Measurements from ENCODE around the gene CREM. TPM values are rescaled to one million over a fixed set of nuclear protein-coding genes. Genes with fewer than 3 reads are reported as not detected.

Gene CREM
- total RNA-seq, 1 donor, result 16.6 TPM

DNA sequence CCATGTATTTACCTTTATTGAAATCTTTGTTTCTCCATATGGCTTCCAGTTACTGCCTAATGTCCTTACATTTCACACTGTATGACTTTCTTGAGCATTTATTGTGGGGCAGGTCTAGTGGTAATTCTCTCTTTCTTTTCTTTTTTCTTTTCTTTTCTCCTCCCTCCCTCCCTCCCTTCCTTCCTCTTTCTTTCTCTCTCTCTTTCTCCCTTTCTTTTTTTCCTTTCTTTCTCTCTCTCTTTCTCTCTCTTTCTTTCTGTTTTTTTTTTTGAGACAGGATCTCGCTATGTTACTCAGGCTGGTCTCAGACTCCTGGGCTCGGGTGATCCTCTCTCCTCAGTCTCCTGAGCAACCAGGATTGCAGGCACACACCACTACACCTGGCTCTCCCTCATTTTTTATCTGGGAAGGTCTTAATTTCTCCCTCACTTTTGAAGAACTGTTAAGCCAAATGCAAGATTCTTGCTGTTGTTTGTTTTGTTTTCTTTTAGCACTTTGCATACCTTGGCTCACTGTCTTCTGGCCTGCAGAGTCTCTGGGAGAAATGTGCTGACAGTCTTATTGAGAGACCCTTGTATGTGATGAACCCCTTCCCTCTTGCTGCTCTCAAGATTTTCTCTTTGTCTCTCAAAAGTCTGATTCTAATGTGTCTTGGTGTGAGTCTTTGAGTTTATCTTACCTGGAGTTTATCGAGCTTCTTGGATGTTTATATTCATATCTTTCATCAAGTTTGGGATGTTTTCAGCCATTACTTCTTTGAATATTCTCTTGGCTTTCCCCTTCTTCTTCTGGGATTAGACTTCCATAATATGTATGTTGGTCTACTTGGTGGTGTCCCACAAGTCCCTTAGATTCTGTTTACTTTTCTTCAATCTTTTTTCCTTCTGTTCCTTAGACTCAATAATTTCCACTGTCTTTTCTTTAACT, 130.7 kb downstream of the CREM start:
- Histone ChIP-seq H2AFZ (ENCODE audit: low read length) (no peak overlapping the region), H3K4me3 (ENCODE audit: insufficient read depth, low read length) (no peak overlapping the region), H3K4me1 (ENCODE audit: insufficient read depth, low read length) (peaks cover 11% of the 10 kb centered on the region), H3K27ac (ENCODE audit: low read depth, low read length) (no peak overlapping the region), H3K79me2 (ENCODE audit: insufficient read depth, low read length) (no peaks in the 10 kb centered on the region), H4K20me1 (ENCODE audit: insufficient read depth, low read length) (no peaks in the 10 kb centered on the region), H3K36me3 (ENCODE audit: insufficient read depth, low read length) (no peaks in the 10 kb centered on the region), H3K9me3 (ENCODE audit: low read depth, low read length) (no peaks in the 10 kb centered on the region), H3K4me2 (ENCODE audit: insufficient read depth, low read length) (no peak overlapping the region), H3K27me3 (ENCODE audit: insufficient read depth, low read length) (no peaks in the 10 kb centered on the region)
- DNase-seq (ENCODE audit: insufficient read length, low spot score, missing footprints), result no peak
- TF ChIP-seq, protein P1, sequence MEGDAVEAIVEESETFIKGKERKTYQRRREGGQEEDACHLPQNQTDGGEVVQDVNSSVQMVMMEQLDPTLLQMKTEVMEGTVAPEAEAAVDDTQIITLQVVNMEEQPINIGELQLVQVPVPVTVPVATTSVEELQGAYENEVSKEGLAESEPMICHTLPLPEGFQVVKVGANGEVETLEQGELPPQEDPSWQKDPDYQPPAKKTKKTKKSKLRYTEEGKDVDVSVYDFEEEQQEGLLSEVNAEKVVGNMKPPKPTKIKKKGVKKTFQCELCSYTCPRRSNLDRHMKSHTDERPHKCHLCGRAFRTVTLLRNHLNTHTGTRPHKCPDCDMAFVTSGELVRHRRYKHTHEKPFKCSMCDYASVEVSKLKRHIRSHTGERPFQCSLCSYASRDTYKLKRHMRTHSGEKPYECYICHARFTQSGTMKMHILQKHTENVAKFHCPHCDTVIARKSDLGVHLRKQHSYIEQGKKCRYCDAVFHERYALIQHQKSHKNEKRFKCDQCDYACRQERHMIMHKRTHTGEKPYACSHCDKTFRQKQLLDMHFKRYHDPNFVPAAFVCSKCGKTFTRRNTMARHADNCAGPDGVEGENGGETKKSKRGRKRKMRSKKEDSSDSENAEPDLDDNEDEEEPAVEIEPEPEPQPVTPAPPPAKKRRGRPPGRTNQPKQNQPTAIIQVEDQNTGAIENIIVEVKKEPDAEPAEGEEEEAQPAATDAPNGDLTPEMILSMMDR (IDR thresholded peaks at IDR 0.05; ENCODE audit: extremely low read depth, low read depth, low read length), result no peak

DNA sequence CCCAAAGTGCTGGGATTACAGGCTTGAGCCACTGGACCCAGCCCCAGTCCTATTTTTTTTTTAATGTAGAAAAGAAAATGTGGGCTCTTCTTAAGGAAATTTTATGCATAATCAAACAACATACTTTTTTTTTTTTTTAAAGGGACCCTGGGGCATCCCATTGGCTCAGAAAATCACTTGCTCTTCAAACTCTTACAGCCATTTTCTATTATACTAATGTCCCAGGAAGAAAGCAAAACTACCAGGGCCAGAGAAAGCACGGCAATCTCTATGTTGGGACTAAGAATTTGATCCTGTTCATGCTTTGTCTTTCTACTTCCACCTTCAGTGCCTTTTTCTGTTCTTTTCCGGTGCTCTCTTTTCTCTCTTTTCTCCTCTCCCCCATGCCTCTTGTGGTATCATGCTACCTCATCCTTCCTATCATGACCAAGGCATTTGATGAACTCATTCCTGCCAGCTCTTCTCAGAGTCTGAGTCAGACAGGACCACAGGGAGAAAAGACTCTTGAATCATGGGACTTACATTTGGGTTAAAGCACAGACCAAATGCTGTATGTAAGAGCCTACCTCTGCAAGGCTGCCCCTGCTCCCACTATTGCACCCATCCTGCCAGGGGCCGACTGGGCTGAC, 133.2 kb downstream of the CREM start:
- H3K4me3 ChIP-seq (ENCODE audit: insufficient read depth, low read length), result peak overlapping the region; percentile 46
- H2AFZ ChIP-seq (ENCODE audit: low read length), result peak overlapping the region; percentile 89
- peaks cover 11% of the 10 kb centered on the region for H3K4me1 ChIP-seq (ENCODE audit: insufficient read depth, low read length)
- TF ChIP-seq, protein P1 (IDR thresholded peaks at IDR 0.05; ENCODE audit: extremely low read depth, low read depth, low read length), result no peak
- H3K79me2 ChIP-seq (ENCODE audit: insufficient read depth, low read length), result no peaks in the 10 kb centered on the region
- peak overlapping the region; percentile 69 for H3K4me2 ChIP-seq (ENCODE audit: insufficient read depth, low read length)
- no peaks in the 10 kb centered on the region for H3K9me3 ChIP-seq (ENCODE audit: low read depth, low read length)
- DNase-seq (ENCODE audit: insufficient read length, low spot score, missing footprints), result peak; percentile 92
- H4K20me1 ChIP-seq (ENCODE audit: insufficient read depth, low read length), result no peaks in the 10 kb centered on the region
- no peaks in the 10 kb centered on the region for H3K27me3 ChIP-seq (ENCODE audit: insufficient read depth, low read length)
- peak overlapping the region; percentile 82 for H3K27ac ChIP-seq (ENCODE audit: low read depth, low read length)
- no peaks in the 10 kb centered on the region for H3K36me3 ChIP-seq (ENCODE audit: insufficient read depth, low read length)

DNA sequence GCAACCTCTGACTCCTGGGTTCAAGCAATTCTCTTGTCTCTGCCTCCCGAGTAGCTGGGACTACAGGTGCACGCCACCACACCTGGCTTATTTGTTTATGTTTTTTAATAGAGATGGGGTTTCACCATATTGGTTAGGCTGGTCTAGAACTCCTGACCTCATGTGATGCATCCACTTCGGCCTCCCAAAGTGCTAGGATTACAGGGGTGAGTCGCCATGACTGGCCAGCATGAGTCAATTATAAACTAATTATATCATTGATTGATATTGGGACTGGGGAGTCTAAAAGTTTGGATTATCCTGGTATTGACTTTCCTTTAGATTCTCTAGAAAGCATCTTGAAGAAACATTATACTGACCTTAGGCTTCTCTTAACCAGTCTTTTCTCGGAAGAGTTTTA, 135.8 kb downstream of the CREM start:
- Histone ChIP-seq H3K4me3 (ENCODE audit: insufficient read depth, low read length) (no peak overlapping the region), H3K9me3 (ENCODE audit: low read depth, low read length) (no peaks in the 10 kb centered on the region), H3K4me2 (ENCODE audit: insufficient read depth, low read length) (no peak overlapping the region), H3K27ac (ENCODE audit: low read depth, low read length) (no peak overlapping the region), H3K79me2 (ENCODE audit: insufficient read depth, low read length) (no peaks in the 10 kb centered on the region), H3K27me3 (ENCODE audit: insufficient read depth, low read length) (no peaks in the 10 kb centered on the region), H3K36me3 (ENCODE audit: insufficient read depth, low read length) (no peaks in the 10 kb centered on the region), H4K20me1 (ENCODE audit: insufficient read depth, low read length) (no peaks in the 10 kb centered on the region), H3K4me1 (ENCODE audit: insufficient read depth, low read length) (peaks cover 11% of the 10 kb centered on the region), H2AFZ (ENCODE audit: low read length) (no peak overlapping the region)
- TF ChIP-seq, protein P1 (IDR thresholded peaks at IDR 0.05; ENCODE audit: extremely low read depth, low read depth, low read length), result no peak
- DNase-seq (ENCODE audit: insufficient read length, low spot score, missing footprints), result no peak

Small RNAs within 50 kb of the gene (small RNA-seq; reads per million reads assigned to genes)
- gene MIR3611, result 1.4 reads per million, percentile 48 among the genes with 10 or more reads in this experiment
- gene RNU6-1167P, result not detected
- not detected for gene RNU6-794P
- not detected for gene RNU7-77P

Other genes with a start within 250 kb of the CREM start
- gene CUL2, start 36.5 kb upstream of the CREM start, total RNA-seq, result 29.0 and 32.7 TPM in 2 replicates
- 53.2 and 63.9 TPM in 2 replicates for gene CCNY, start 209.7 kb downstream of the CREM start, total RNA-seq